Rectal smooth muscle tissue (tissue), 1 donor: ENCODE data around the gene AIF1.

Experiments
- H3K27ac ChIP-seq: one replicate; pipeline ENCODE4 v1.7.0; 2013; ENCODE audit warnings: low read depth, low read length, inconsistent platforms
- H3K27me3 ChIP-seq: one replicate; pipeline ENCODE4 v1.7.0; 2013; ENCODE audit warnings: low read length; ENCODE audit not compliant: control insufficient read depth, insufficient read depth
- H3K36me3 ChIP-seq: one replicate; pipeline ENCODE4 v1.7.0; 2013; ENCODE audit warnings: low read length; ENCODE audit not compliant: control insufficient read depth, insufficient read depth
- H3K4me1 ChIP-seq: one replicate; pipeline ENCODE4 v1.7.0; 2013; ENCODE audit warnings: low read length; ENCODE audit not compliant: control insufficient read depth, insufficient read depth
- H3K4me3 ChIP-seq: one replicate; pipeline ENCODE4 v1.7.0; 2013; ENCODE audit warnings: low read length
- H3K9ac ChIP-seq: one replicate; pipeline ENCODE4 v1.7.0; 2013; ENCODE audit warnings: low read length

AIF1 gene

GRCh38 chr6:31576897-31577578 is 38.0 kb upstream of the AIF1 start:
- H3K27me3 ChIP-seq, result no peaks in the 10 kb centered on the region
- H3K4me1 ChIP-seq, result peaks cover 3% of the 10 kb centered on the region
- no peaks in the 10 kb centered on the region for H3K36me3 ChIP-seq
- no peak overlapping the region for H3K27ac ChIP-seq
- peak overlapping the region; percentile 65 for H3K4me3 ChIP-seq
- no peak overlapping the region for H3K9ac ChIP-seq

GRCh38 chr6:31577579-31577966 is 37.5 kb upstream of the AIF1 start:
- Histone ChIP-seq H3K36me3 (no peaks in the 10 kb centered on the region), H3K4me1 (peaks cover 3% of the 10 kb centered on the region), H3K9ac (no peak overlapping the region), H3K27me3 (no peaks in the 10 kb centered on the region), H3K4me3 (no peak overlapping the region), H3K27ac (no peak overlapping the region)

- peaks cover 3% of the 10 kb centered on the region for H3K4me1 ChIP-seq
- H3K27ac ChIP-seq, result no peak overlapping the region
- no peaks in the 10 kb centered on the region for H3K36me3 ChIP-seq
- H3K27me3 ChIP-seq, result no peaks in the 10 kb centered on the region
- no peak overlapping the region for H3K9ac ChIP-seq
- no peak overlapping the region for H3K4me3 ChIP-seq
These were observed 36.6 kb upstream of the AIF1 start for GRCh38 chr6:31578184-31579118.

- H3K27ac ChIP-seq, result no peak overlapping the region
- H3K27me3 ChIP-seq, result no peaks in the 10 kb centered on the region
- no peaks in the 10 kb centered on the region for H3K36me3 ChIP-seq
- no peak overlapping the region for H3K4me3 ChIP-seq
- H3K9ac ChIP-seq, result no peak overlapping the region
- H3K4me1 ChIP-seq, result peaks cover 3% of the 10 kb centered on the region
These were observed 35.9 kb upstream of the AIF1 start for GRCh38 chr6:31579119-31579505.

GRCh38 chr6:31579546-31580437 is 35.2 kb upstream of the AIF1 start:
- Histone ChIP-seq H3K9ac (no peak overlapping the region), H3K4me3 (no peak overlapping the region), H3K36me3 (no peaks in the 10 kb centered on the region), H3K27ac (no peak overlapping the region), H3K4me1 (peaks cover 3% of the 10 kb centered on the region), H3K27me3 (no peaks in the 10 kb centered on the region)

- Histone ChIP-seq H3K27ac (peak overlapping the region; percentile 86), H3K27me3 (no peaks in the 10 kb centered on the region), H3K36me3 (no peaks in the 10 kb centered on the region), H3K4me3 (peak overlapping the region; percentile 97), H3K4me1 (no peaks in the 10 kb centered on the region), H3K9ac (peak overlapping the region; percentile 8)
These were observed 34.6 kb upstream of the AIF1 start for GRCh38 chr6:31580438-31580740.

GRCh38 chr6:31580807-31581433 is 34.1 kb upstream of the AIF1 start:
- Histone ChIP-seq H3K9ac (peak overlapping the region; percentile 97), H3K36me3 (no peaks in the 10 kb centered on the region), H3K27ac (peak overlapping the region; percentile 86), H3K4me3 (peak overlapping the region; percentile 97), H3K4me1 (no peaks in the 10 kb centered on the region), H3K27me3 (no peaks in the 10 kb centered on the region)

- Histone ChIP-seq H3K27me3 (no peaks in the 10 kb centered on the region), H3K4me1 (no peaks in the 10 kb centered on the region), H3K36me3 (no peaks in the 10 kb centered on the region), H3K4me3 (peak overlapping the region; percentile 97), H3K27ac (peak overlapping the region; percentile 86), H3K9ac (peak overlapping the region; percentile 97)
These were observed 33.4 kb upstream of the AIF1 start for GRCh38 chr6:31581434-31582229.

- Histone ChIP-seq H3K4me1 (no peaks in the 10 kb centered on the region), H3K27ac (peak within 1 kb of the TSS; percentile 86), H3K9ac (peak within 1 kb of the TSS; percentile 97), H3K36me3 (no peaks in the 10 kb centered on the region), H3K4me3 (peak within 1 kb of the TSS; percentile 97), H3K27me3 (no peaks in the 10 kb centered on the region)
These were observed 32.8 kb upstream of the AIF1 start, which contains the start of gene LTB for GRCh38 chr6:31582230-31582643. TSS of gene LTB (minus strand) at chr6:31582424. CDS start at chr6:31582417, 7 bp downstream.

- H3K27ac ChIP-seq, result no peak overlapping the region
- peaks cover 5% of the 10 kb centered on the region for H3K27me3 ChIP-seq
- no peak overlapping the region for H3K4me3 ChIP-seq
- no peaks in the 10 kb centered on the region for H3K36me3 ChIP-seq
- H3K4me1 ChIP-seq, result no peaks in the 10 kb centered on the region
- no peak overlapping the region for H3K9ac ChIP-seq
These were observed 29.5 kb upstream of the AIF1 start for GRCh38 chr6:31585491-31585890.

GRCh38 chr6:31586008-31586407 is 29.0 kb upstream of the AIF1 start, which contains the start of gene LST1:
TSS of gene LST1 (plus strand) at chr6:31586277. CDS start at chr6:31587300, 1,023 bp downstream.
- Histone ChIP-seq H3K9ac (no peak within 1 kb of the TSS), H3K27ac (no peak within 1 kb of the TSS), H3K36me3 (no peaks in the 10 kb centered on the region), H3K4me1 (no peaks in the 10 kb centered on the region), H3K27me3 (peaks cover 5% of the 10 kb centered on the region), H3K4me3 (no peak within 1 kb of the TSS)
